ENCODE measurements around the gene SCNN1A.

The SCNN1A gene

DNA sequence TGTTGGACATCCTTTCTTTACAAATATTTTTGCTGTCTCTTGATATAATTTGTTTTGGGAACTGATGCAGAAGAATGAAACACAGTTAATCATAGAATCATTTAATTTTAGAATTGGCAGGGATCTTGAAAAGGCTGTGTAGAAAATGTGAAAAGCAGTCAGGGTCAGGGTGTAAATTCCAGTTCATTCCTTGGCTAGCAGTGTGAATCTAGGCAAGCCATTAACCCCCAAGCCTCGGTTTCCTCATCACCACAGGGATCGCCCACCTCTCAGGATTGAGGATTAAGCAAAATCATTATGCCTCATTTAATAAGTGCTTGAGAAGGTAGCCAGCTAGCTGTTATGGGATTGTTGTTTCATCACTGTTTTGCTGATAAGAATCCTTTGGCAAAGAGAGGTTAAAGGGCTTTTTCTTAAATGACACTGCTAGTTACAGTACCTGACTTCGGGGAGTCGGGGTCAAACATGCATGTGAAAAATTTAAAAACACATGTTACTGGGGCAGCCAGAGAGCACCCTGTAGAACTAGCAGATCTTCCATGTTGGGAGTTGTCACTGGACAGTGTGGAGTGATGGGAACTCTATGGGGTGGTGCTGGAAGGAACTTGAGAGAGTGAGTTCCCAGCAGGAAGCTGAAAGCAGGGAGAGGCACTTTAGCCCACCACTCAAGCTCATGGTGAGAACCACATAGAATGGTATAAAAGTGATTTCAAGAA, 44.2 kb downstream of the SCNN1A start:
- DNase-seq = no peak

DNA sequence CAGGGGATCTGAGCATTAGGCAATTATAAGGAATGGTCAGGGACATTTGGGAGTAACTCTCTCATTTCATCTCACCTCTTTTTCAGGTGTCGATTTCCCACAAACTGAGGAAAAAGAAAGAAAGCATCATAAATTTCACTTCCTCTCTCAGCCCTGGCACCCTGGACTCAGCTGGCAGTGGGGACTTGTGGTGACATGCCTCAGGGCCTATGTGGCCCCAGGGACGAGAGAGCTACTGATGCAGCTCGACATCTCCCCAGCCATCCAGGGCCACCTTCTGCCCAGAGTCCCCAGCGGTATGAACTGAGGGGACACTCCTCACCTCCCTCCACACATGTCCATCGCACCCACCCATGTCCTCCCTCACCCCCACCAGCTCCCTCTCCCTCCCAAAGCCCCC, 45.2 kb downstream of the SCNN1A start:
- no peak for DNase-seq

DNA sequence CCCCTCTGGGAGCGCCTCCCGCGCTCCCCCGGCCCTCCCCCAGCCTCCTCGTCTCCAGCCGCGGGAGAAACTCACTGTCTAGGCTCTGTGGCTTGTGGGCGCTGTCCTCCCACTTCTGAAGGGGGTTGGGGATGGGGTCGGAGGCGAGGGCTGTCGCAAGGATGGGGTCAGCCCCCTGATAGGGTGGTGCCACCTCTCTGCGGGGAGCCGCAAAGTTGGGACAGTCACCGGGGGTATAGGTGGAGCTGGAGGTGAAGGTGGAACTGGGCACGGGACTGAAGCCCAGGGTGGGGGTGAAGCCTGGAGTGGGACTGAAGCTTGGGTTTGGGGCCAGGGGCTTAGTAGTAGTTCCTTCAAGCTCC, 45.7 kb downstream of the SCNN1A start:
- DNase-seq = no peak

DNA sequence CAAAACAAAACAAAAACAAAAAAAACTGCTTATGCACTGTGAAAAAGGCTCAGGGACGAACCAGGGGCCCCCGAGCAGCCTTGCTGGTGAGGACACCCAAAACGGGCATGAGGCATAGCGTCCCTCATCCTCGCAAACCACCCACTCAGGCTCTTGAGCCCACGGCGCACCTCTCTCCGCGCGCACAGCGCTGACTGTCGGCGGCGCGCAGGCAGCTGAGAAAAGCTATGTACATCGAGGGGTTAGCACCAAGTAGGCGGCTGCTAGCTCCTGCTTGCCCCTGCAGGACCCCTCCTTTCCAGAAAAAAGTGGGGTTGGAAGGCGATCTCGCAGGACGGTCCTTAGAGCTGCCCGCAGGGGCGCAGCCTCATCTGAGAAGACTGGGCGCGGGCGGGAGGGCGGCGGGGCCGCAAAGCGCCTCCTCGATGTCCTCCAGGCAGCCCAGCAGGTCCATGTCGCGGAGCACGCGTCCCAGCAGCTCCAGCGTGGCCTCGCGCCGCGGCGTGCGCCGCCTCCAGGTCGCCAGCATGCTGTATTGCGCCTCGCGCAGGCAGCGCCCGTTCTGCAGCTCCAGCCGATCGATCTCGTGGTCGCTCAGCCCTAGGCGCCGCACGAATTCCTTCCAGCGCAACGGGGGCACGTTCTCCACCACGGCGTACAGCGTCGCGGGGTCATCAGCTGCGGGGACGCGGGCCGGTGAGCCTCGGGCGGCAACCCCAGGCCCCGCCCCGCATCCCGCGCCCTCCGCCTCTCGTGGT, 46.2 kb downstream of the SCNN1A start:
- DNase-seq = no peak

DNA sequence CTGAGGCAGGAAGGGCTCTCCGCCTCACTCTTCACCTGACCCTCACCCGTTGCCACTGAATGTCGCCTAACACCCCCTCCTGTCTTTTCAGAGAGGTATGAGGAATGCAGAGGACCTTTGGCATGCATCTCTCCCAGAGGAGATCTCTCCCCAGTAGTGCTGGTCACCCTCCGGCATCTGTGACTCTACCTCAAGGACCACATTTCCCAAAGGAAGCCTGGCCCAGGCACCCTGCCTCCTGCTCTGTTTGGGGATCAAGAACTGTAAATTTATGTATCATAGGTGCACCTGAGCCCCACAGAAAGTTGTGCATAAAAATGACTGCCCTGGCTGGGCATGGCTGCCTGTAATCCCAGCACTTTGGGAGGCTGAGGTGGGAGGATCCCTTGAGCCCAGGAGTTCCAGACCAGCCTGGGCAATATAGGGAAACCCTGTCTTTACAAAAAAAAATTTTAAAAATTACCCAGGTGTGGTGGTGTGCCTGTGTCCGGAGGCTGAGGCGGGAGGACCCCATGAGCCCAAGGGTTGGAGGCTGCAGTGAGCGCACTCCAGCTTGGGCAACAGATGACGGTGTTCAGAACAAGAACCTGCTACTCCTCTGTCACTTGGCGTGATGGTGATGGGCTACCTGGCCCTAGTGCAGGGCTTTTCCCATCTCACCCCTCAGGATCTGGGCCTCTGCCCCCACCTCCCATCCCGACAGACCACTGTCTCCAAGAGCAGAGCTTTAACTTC, 47.2 kb downstream of the SCNN1A start:
- DNase-seq = no peak

DNA sequence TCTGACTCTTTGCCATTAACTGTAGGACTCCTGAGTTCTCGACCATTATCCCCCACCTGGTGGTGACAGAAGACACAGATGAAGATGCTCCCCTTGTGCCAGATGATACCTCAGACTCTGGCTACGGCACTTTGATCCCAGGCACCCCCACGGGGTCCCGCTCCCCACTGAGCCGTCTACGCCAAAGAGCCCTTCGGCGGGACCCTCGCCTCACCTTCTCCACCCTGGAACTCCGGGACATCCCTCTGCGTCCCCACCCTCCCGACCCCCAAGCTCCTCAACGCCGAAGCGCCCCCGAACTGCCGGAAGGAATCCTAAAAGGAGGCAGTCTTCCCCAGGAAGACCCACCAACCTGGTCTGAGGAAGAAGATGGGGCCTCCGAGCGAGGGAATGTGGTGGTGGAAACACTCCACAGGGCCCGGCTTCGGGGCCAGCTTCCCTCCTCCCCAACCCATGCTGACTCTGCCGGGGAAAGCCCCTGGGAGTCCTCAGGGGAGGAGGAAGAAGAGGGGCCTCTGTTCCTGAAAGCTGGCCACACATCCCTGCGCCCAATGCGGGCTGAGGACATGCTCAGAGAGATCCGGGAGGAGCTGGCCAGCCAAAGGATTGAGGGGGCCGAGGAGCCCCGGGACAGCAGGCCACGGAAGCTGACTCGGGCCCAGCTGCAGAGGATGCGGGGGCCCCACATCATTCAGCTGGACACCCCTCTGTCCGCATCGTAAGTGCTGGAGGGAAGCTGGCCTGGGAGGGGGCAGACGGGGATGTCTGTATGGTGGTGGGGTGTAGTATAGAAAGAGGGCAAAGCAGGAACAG, 47.9 kb downstream of the SCNN1A start:
- DNase-seq = no peak

DNA sequence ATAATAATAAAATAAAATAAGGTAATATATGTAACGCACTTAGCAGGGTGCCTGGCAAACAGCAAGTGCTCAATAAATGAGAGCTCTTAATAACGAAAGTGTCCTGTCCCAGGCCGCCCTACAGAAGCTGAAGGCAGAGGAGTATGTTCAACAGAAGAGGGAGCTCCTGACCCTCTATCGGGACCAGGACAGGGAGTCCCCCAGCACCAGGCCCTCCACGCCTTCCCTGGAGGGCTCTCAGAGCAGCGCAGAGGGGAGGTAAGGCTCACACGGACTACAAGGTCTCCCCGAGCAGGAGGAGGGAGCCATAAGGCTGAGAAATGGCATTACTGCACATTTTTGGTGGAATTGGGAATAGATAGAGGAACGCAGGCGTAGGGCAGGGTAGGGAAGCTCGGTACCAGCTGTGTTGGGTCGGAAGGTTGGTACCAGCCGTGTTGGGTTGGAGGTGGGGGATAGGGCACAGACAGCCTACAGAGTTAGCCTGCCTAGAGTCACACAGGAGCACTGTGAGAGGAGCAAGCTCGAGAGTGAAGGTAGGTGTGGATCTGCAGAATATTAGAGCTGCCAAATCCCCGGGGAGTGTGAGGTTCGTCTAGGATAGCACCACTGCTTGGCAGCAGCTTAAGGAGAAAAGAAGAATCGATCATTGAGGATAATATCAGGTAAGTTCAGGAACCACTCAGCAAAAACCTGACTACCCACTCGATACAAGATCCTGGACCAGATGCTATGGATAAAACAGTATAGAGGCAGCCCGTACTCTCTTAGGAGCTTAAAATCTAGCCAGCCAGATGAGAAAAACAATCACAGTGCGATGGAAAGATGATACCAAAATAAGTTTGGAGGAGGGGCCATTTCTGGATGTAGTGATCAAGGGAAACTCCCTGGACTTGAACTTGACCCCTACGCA, 48.8 kb downstream of the SCNN1A start:
- peak; percentile 36 for DNase-seq

DNA sequence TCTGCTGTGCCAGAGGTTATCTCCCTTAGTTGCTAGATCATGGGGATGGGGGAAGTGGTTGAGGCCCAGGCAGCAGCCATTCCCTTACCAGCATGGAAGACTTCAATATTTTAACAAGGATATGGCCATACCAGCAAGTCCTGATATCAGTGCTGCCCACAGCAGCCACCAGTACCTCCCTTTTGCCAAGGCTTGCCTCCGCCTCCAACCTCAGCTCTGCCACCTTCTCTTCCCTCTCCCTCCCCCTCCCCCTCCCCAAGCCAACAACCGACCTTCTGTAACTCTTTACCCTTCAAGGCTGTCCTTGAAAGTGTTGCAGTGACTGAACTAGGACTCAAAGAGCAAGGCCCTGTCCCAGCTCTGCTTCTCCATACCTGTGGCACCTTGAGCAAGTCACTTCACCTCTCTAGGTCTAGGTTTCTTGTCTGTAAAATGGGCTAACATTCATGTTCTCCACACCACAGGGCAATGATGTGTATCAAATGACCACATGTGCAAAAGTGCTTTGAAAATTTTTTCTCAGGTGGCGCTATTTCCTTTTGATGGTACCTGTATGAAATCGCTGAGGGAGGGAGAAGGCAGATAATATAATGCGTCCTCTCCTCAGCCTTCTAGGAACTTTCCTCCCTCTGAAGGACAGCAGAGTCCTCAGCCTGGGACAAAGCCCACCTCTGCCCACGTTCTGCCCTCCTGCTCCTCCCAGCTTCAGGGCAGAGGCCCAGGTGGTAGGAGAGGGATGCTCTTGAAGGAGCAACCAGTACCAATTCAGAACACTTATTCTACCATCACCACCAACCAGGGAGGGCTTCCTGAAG, 50.2 kb downstream of the SCNN1A start:
- no peak for DNase-seq

DNA sequence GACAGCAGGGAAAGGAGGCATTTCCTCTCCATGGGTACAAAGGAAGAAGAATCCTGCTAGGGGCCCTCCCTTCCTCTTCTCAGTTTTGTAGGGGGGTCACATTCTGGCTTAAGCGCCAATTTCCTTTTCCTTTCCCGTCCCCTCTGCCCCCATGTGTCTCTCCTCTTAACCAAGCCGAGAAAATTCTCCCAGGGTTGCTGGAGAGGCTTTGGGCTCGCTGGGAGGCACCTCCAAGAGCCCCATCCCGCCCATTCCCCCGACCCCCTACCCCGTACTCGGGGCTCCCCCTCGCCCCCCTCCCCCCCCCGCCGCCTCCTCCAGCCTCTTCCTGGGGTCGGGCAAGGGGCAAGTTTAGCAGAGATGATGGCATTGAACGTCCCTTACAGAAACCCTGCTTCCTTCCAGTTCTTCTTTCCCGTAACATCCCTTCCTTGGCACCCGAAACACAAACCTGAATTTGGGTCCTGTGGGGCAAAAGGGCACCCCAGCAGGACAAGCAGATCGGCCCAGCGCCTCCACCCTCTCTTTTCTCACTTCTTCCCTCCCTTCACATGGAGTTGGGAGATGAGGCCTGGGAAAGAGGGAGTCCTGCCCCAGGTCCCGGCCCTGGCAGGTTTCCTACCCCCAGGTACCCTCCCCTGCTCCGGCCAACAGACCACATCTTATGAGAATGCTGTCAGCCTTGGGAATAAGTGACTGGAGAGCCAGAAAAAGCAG, 51.2 kb downstream of the SCNN1A start:
- DNase-seq = no peak

DNA sequence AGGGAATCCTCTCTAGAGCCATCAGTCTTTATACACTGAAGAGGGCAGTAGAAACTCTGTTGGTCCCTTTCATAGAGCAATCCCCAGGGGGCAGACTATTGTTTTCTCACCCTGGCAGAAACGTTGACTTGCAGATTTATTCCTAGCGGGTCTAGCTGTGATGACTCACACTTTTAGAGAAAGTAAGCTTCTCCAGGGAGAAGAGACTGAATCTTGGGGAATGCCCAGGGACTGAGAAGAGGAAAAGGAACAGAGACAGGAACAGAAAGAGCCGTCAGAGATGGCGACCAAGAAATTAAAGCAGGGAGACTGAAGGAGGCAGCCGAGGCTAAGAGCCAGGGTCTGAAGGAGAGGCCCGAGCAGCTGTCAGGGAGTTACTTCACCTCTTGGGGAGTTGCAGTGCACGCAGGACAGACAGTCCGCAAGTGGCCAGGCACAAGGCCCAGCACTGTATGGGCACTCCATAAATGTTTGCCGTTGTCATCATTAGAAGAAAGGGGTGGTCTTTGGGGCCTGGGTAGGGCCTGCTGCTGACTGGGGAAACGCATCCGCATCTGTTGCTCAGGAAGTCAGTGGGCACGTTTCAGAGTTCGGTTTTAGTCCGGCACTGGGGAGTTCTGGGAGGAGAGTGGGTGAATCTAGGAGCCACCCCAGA, 51.9 kb downstream of the SCNN1A start:
- peak; percentile 64 for DNase-seq

DNA sequence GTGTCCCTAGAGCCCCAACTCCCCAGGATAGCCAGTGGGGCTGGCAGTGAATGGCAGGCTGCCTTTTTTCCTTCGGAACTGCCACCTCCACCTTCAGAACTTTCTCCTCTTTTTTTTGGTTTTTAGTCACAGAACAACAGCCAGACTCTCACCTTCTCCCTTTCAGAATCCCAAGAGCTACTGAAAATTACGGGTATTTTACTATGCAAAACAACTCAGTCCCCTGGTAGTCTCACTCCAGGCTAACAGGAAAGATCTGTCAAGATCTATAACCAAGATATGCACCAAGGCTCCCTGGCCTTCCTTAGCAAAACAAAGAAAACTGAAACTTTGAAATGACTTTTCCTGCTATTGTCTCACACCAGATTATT, 52.4 kb downstream of the SCNN1A start:
- DNase-seq = no peak

DNA sequence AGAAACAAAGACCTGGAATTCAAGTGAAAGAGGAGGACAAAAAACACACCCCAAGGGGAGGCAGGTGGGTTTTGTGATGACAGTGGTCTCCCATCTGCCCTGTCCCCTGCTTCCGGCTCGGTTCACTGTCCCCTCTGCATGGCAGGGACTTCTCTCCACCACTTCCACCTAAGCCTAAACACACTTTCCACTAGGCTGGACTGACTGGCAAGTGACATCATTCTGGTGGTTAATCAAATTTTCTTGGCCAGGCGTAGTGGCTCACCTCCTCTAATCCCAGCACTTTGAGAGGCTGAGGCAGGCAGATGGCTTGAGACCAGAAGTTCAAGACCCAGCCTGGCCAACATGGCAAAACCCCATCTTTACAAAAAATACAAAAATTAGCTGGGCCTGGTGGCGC, 53.0 kb downstream of the SCNN1A start:
- no peak for DNase-seq

DNA sequence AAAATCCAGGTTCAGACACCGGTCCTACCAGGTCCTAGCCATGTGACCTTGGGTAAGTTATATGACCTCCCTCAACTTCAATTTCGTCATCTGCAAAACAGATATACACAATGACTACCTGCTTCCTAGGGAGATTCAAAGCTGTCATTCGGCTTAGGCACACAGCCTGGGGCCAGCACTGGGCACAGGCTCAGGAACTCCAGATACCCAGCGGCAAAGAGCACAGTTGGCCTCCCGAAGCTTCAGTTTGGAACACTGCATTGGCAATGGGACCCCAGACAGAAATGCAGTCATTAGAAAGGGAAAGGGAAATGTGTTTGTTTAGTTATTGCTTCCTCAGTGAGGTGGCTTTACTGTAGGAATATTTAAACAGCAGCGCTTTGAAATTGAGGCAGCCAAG, 53.5 kb downstream of the SCNN1A start:
- DNase-seq = no peak

DNA sequence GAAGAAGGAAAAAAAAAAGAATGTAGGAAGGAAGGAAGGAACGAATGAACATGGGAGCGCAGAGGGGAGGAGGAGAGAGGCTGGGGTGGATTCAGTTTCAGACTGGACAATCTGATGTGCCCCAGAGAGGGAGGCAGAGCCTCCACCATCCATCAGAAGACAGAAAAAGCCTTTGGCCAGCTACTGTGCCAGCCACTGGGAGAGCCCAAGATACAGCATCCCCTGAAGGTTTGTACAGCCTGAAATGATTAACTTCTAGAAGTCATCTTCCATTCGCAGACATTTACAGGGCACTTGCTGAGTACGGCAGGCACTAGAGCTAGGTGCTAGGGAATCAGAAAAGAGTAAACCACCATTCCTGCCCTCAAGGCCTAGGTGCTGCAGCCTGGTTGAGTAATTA, 55.9 kb downstream of the SCNN1A start:
- DNase-seq = no peak

DNA sequence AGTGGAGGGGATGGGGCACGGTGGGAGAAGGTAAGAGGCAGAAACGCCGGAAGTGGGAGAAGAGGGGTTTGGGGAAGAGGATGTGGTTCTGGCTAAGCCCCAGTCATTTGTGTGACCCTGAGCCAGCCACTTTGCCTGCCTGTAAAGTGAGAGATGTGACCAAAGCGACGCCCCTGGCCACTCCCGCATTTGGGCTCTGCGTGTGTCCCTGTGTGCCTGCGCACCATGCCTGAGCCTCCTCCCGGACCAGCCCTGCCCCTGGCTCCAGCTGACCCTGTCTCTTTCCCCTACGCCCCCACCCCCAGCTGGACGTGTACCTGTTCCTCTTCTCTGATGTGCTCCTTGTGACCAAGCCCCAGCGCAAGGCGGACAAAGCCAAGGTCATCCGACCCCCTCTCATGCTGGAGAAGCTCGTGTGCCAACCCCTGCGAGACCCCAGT, 56.9 kb downstream of the SCNN1A start:
- no peak for DNase-seq

DNA sequence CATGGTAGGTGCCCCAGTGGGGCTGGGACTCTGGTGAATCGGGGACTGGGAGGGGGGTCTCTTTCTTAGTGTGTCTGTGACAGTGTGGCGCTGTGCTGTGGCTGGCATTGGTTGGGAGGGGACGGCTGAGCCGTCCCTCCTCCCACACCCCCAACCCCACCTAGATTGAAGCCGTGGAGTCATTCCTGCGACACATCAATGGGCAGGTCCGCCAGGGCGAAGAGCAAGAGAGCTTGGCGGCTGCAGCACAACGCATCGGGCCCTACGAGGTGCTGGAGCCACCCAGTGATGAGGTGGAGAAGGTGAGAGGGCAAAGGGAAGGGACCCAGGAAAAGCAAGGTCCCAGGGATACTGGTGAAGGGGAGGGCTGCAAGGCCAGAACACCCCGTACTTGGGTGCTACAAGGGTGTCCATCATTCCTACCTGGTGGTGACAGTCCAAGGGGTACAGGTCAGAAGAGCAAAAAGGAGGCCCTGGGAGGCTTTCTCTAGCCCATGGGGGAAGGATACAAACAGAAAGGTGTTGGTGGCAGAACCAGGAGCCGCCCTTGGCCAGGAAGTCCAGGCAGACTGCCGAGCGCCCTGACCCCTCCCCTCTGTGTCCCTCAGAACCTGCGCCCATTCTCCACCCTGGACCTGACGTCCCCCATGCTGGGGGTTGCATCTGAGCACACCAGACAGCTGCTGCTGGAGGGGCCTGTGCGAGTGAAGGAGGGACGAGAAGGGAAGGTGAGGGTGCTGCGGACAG, 57.5 kb downstream of the SCNN1A start:
- DNase-seq = no peak

DNA sequence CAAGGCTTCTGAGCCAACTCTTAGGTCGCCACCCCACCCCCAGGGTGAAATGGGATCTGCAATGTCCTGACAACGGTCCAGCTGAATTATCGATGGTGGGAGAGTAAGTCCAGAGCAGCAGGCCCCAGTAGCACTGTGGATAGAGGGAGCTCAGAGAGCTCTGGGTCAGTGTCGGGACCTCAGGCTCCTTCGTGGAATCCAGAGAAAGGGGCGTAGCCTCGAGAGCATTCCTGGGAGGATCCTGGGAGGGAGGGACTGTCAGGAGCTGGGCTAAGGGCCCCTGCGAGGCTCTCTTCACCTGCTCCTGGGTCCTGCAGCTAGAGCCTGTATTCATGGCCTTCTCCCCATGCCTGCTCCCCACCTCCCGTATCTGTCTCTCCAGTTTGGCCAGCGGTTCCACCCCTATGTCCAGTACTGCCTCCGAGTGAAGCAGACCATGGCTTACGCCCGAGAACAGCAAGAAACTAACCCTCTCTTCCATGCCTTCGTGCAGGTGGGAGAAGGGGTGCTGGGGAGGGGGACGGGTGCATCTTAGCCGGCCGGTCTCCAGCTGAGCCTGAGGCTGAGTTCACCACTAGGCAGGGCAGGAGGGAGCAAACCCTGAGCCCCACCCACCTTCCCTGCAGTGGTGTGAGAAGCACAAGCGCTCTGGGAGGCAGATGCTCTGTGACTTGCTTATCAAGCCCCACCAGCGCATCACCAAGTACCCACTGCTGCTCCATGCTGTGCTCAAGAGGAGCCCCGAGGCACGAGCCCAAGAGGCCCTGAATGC, 58.3 kb downstream of the SCNN1A start:
- no peak for DNase-seq

Data from CD4-positive, alpha-beta T cell treated with Interleukin-17A for 4 hours (primary cell).